Measurements from ENCODE around the gene CLEC4M.
A peak's percentile ranks its signal among the peaks of the same experiment; 100 is the strongest.
"Not testable (repeated sequence)": the region's sequence is repeated elsewhere in the genome, so short reads cannot be mapped to it uniquely, and the experiment has no call there.

CLEC4M gene

GRCh38 chr19:7742575-7742974 is 20.5 kb upstream of the CLEC4M start:
- no peak for DNase-seq (ENCODE audit: low read depth in 2 of 2)

- DNase-seq (ENCODE audit: low read depth in 2 of 2) = no peak
Observed at GRCh38 chr19:7742991-7743390, 20.1 kb upstream of the CLEC4M start.

GRCh38 chr19:7743425-7743841 is 19.6 kb upstream of the CLEC4M start:
- peak in 1 of 2 donors; percentile 13 for DNase-seq (ENCODE audit: low read depth in 2 of 2)

GRCh38 chr19:7744199-7744786 is 18.8 kb upstream of the CLEC4M start:
- no peak for DNase-seq (ENCODE audit: low read depth in 2 of 2)

GRCh38 chr19:7744871-7745650 is 18.0 kb upstream of the CLEC4M start:
- DNase-seq (ENCODE audit: low read depth in 2 of 2) = no peak

GRCh38 chr19:7746306-7746705 is 16.7 kb upstream of the CLEC4M start:
- not testable (repeated sequence) for DNase-seq (ENCODE audit: low read depth in 2 of 2)

- DNase-seq (ENCODE audit: low read depth in 2 of 2) = no peak
Observed at GRCh38 chr19:7746903-7747884, 15.8 kb upstream of the CLEC4M start, which contains the start of gene CD209. Gene CD209 (minus strand): TSS chr19:7747534. CDS start chr19:7747511, 23 bp downstream.

- no peak for DNase-seq (ENCODE audit: low read depth in 2 of 2)
Observed at GRCh38 chr19:7748171-7748570, 14.9 kb upstream of the CLEC4M start.

GRCh38 chr19:7748756-7749155 is 14.3 kb upstream of the CLEC4M start:
- no peak for DNase-seq (ENCODE audit: low read depth in 2 of 2)

GRCh38 chr19:7751157-7751783 is 11.8 kb upstream of the CLEC4M start:
- DNase-seq (ENCODE audit: low read depth in 2 of 2) = peak; percentile 21 to 39

- DNase-seq (ENCODE audit: low read depth in 2 of 2) = no peak
Observed at GRCh38 chr19:7756258-7756657, 6.8 kb upstream of the CLEC4M start.

GRCh38 chr19:7757358-7757757 is 5.7 kb upstream of the CLEC4M start:
- DNase-seq (ENCODE audit: low read depth in 2 of 2) = no peak

GRCh38 chr19:7759156-7759555 is 3.9 kb upstream of the CLEC4M start:
- no peak for DNase-seq (ENCODE audit: low read depth in 2 of 2)

- DNase-seq (ENCODE audit: low read depth in 2 of 2) = no peak
Observed at GRCh38 chr19:7763696-7764095, 653 bp downstream of the CLEC4M start.

GRCh38 chr19:7764157-7764556 is 1.1 kb downstream of the CLEC4M start:
- not testable (repeated sequence) for DNase-seq (ENCODE audit: low read depth in 2 of 2)

- DNase-seq (ENCODE audit: low read depth in 2 of 2) = not testable (repeated sequence)
Observed at GRCh38 chr19:7765043-7765442, 2.0 kb downstream of the CLEC4M start.

GRCh38 chr19:7766535-7766934 is 3.5 kb downstream of the CLEC4M start:
- no peak for DNase-seq (ENCODE audit: low read depth in 2 of 2)

GRCh38 chr19:7767487-7767886 is 4.4 kb downstream of the CLEC4M start:
- DNase-seq (ENCODE audit: low read depth in 2 of 2) = no peak

- no peak for DNase-seq (ENCODE audit: low read depth in 2 of 2)
Observed at GRCh38 chr19:7769171-7769570, 6.1 kb downstream of the CLEC4M start.

- DNase-seq (ENCODE audit: low read depth in 2 of 2) = no peak
Observed at GRCh38 chr19:7771072-7771471, 8.0 kb downstream of the CLEC4M start.

GRCh38 chr19:7772752-7773291 is 9.8 kb downstream of the CLEC4M start:
- DNase-seq (ENCODE audit: low read depth in 2 of 2) = peak; percentile 5 to 12

All from stimulated activated CD8-positive, alpha-beta memory T cell treated with anti-CD3 and anti-CD28 coated beads, Interleukin-7, amount 100 ng/mL, for 4 hours (primary cell).